Vagina (tissue), 2 donors: ENCODE results near the gene PDZD7. TPM values are rescaled to one million over a fixed set of nuclear protein-coding genes. Genes with fewer than 3 reads are reported as not detected.

Experiments used
- DNase-seq, 2 donors: peaks; one replicate each; pipeline ENCODE4 v3.0.0-alpha.2; 2017; ENCODE audit errors: extremely low spot score in 2 of 2
- H3K27ac ChIP-seq: fragments of 200-600 bp; sonication (generic); one replicate; pipeline ENCODE4 v1.5.1; 2019
- H3K27me3 ChIP-seq: fragments of 200-600 bp; sonication (generic); one replicate; pipeline ENCODE4 v1.5.1; 2019
- H3K36me3 ChIP-seq, 2 donors: fragments of 200-600 bp; sonication (generic); one replicate each; pipeline ENCODE4 v1.5.1; 2017 to 2019
- H3K4me1 ChIP-seq: fragments of 200-600 bp; sonication (generic); one replicate; pipeline ENCODE4 v1.5.1; 2019
- H3K4me3 ChIP-seq, 2 donors: fragments of 200-600 bp; sonication (generic); 1 replicate in 1 of 2; 2 replicates in 1 of 2; pipeline ENCODE4 v1.5.1; 2016 to 2019
- H3K9me3 ChIP-seq: fragments of 200-600 bp; sonication (generic); one replicate; pipeline ENCODE4 v1.5.1; 2019
- POLR2A ChIP-seq, 2 donors: fragments of 450-650 bp; IDR thresholded peaks; one replicate each; pipeline ENCODE4 v1.6.1; 2017; ENCODE audit warnings: antibody characterized with exemption in 2 of 2, mild to moderate bottlenecking in 2 of 2, moderate library complexity in 2 of 2
- POLR2AphosphoS5 ChIP-seq, 2 donors: sonication (generic); formaldehyde crosslinking; IDR thresholded peaks; one replicate each; pipeline ENCODE4 v1.9.0; 2017; ENCODE audit warnings: antibody characterized with exemption in 2 of 2, mild to moderate bottlenecking in 2 of 2, low read depth in 1 of 2; ENCODE audit not compliant: insufficient read depth in 1 of 2
- intact Hi-C: fragments of 100-400 bp; cut with DNase I; formaldehyde crosslinking; loops from one replicate; pipeline ENCODE4 v1.15.1; 2023
- total RNA-seq: library from RNA; depleted of rRNA; stranded (reverse); fragments of >200 nt; gene quantifications from one replicate; pipeline ENCODE4 v1.2.3, GENCODE V29; 2016
- TF ChIP-seq, protein P1 (sequence below), 3 experiments: fragments of 450-650 bp in 2 of 3; fragments of 200-600 bp in 1 of 3; sonication (generic) in 1 of 3; IDR thresholded peaks; one replicate each; pipeline ENCODE4 v1.5.1; 2017 to 2019; ENCODE audit warnings: antibody characterized with exemption in 3 of 3, mild to moderate bottlenecking in 2 of 3, moderate library complexity in 2 of 3

PDZD7 gene
- total RNA-seq, 1 donor from 2014 or later = 1.5 TPM

GRCh38 chr10:101072923-101073322 is 42.0 kb upstream of the PDZD7 start:
- no peak overlapping the region for H3K27ac ChIP-seq
- no peaks in the 10 kb centered on the region for H3K27me3 ChIP-seq

DNA sequence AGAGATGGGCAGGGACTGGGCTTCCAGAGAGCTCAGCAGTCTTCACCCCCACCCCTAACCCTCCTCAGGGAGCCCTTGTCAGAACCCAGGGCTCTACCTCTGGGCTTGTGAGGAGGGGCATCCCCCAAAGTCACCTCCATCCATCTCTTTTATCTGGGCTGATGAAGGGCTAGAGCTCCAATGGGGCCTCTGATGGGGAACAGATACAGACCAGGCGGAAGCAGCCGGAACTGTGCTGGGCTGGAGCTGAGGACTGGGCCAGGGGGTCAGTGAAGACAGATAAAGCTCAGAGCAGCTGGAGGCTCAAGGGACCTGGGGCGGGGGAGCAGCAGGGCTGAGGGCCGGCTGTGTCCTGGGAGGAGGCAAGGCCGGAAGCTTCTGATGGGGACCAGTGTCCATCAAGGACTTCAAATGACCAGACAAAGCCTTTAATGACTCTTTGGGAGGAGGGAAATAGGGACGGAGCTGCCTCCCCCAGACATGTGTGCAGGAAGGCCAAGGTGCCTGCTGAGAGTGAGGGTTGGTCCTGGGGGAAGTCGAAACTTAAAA is 41.0 kb upstream of the PDZD7 start:
- H3K27ac ChIP-seq = no peak overlapping the region
- intact Hi-C loops = no loop called here
- no peaks in the 10 kb centered on the region for H3K9me3 ChIP-seq
- H3K27me3 ChIP-seq = no peaks in the 10 kb centered on the region
- TF ChIP-seq POLR2AphosphoS5 (IDR thresholded peaks at IDR 0.05; ENCODE audit: insufficient read depth in 1 of 2, low read depth in 1 of 2) (no peak), POLR2A (IDR thresholded peaks at IDR 0.05) (no peak)
- TF ChIP-seq, protein P1, sequence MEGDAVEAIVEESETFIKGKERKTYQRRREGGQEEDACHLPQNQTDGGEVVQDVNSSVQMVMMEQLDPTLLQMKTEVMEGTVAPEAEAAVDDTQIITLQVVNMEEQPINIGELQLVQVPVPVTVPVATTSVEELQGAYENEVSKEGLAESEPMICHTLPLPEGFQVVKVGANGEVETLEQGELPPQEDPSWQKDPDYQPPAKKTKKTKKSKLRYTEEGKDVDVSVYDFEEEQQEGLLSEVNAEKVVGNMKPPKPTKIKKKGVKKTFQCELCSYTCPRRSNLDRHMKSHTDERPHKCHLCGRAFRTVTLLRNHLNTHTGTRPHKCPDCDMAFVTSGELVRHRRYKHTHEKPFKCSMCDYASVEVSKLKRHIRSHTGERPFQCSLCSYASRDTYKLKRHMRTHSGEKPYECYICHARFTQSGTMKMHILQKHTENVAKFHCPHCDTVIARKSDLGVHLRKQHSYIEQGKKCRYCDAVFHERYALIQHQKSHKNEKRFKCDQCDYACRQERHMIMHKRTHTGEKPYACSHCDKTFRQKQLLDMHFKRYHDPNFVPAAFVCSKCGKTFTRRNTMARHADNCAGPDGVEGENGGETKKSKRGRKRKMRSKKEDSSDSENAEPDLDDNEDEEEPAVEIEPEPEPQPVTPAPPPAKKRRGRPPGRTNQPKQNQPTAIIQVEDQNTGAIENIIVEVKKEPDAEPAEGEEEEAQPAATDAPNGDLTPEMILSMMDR (IDR thresholded peaks at IDR 0.05) = no peak
- no peak for DNase-seq
- no peaks in the 10 kb centered on the region for H3K36me3 ChIP-seq
- no peak overlapping the region for H3K4me3 ChIP-seq
- peaks cover 8% of the 10 kb centered on the region for H3K4me1 ChIP-seq

More at GRCh38 chr10:101072923-101073322, 42.0 kb upstream of the PDZD7 start:
- H3K36me3 ChIP-seq = no peaks in the 10 kb centered on the region
- no peak overlapping the region for H3K4me3 ChIP-seq
- DNase-seq = no peak
- H3K9me3 ChIP-seq = no peaks in the 10 kb centered on the region
- intact Hi-C loops = no loop called here
- H3K4me1 ChIP-seq = no peaks in the 10 kb centered on the region
- no peak for TF ChIP-seq POLR2A (IDR thresholded peaks at IDR 0.05)
- TF ChIP-seq, protein P1 (IDR thresholded peaks at IDR 0.05) = no peak
- TF ChIP-seq POLR2AphosphoS5 (IDR thresholded peaks at IDR 0.05; ENCODE audit: insufficient read depth in 1 of 2, low read depth in 1 of 2) = no peak

GRCh38 chr10:101071267-101071884 is 40.4 kb upstream of the PDZD7 start:
- intact Hi-C loops = no loop called here
- H3K27me3 ChIP-seq = no peaks in the 10 kb centered on the region

GRCh38 chr10:101070098-101070497 is 39.2 kb upstream of the PDZD7 start:
- peaks cover 25% of the 10 kb centered on the region for H3K4me1 ChIP-seq
- no peaks in the 10 kb centered on the region for H3K36me3 ChIP-seq
- no peak for DNase-seq
- H3K27me3 ChIP-seq = no peaks in the 10 kb centered on the region
- TF ChIP-seq, protein P1 (IDR thresholded peaks at IDR 0.05) = no peak
- TF ChIP-seq POLR2AphosphoS5 (IDR thresholded peaks at IDR 0.05; ENCODE audit: insufficient read depth in 1 of 2, low read depth in 1 of 2) = no peak
- TF ChIP-seq POLR2A (IDR thresholded peaks at IDR 0.05) = no peak
- H3K4me3 ChIP-seq = no peak overlapping the region
- H3K9me3 ChIP-seq = no peaks in the 10 kb centered on the region
- no peak overlapping the region for H3K27ac ChIP-seq
- intact Hi-C loops = no loop called here

More at GRCh38 chr10:101071267-101071884, 40.4 kb upstream of the PDZD7 start:
- DNase-seq = no peak
- no peak overlapping the region for H3K27ac ChIP-seq
- H3K36me3 ChIP-seq = no peaks in the 10 kb centered on the region
- peaks cover 13% of the 10 kb centered on the region for H3K4me1 ChIP-seq
- TF ChIP-seq, protein P1 (IDR thresholded peaks at IDR 0.05) = no peak
- no peak for TF ChIP-seq POLR2A (IDR thresholded peaks at IDR 0.05)
- no peak for TF ChIP-seq POLR2AphosphoS5 (IDR thresholded peaks at IDR 0.05; ENCODE audit: insufficient read depth in 1 of 2, low read depth in 1 of 2)
- no peaks in the 10 kb centered on the region for H3K9me3 ChIP-seq
- H3K4me3 ChIP-seq = no peak overlapping the region

- TF ChIP-seq POLR2A (IDR thresholded peaks at IDR 0.05) (no peak), POLR2AphosphoS5 (IDR thresholded peaks at IDR 0.05; ENCODE audit: insufficient read depth in 1 of 2, low read depth in 1 of 2) (no peak)
- TF ChIP-seq, protein P1 (IDR thresholded peaks at IDR 0.05) = no peak
- no peaks in the 10 kb centered on the region for H3K36me3 ChIP-seq
- H3K4me1 ChIP-seq = peaks cover 27% of the 10 kb centered on the region
- no peak overlapping the region for H3K27ac ChIP-seq
- H3K9me3 ChIP-seq = no peaks in the 10 kb centered on the region
- H3K4me3 ChIP-seq = no peak overlapping the region
- DNase-seq = no peak
- H3K27me3 ChIP-seq = no peaks in the 10 kb centered on the region
- intact Hi-C loops = no loop called here
These were observed 38.5 kb upstream of the PDZD7 start for GRCh38 chr10:101069441-101069840.
